Nephron (organoid): Measurements from ENCODE around the gene FAIM2.
A peak's percentile ranks its signal among the peaks of the same experiment; 100 is the strongest.
"Not testable (repeated sequence)": the region's sequence is repeated elsewhere in the genome, so short reads cannot be mapped to it uniquely, and the experiment has no call there.

Source experiments
- H3K27ac Mint-ChIP-seq, 3 experiments: 2 replicates each; pipeline ENCODE4 v1.8.0; 2020; ENCODE audit warnings: mixed read lengths in 3 of 3, mild to moderate bottlenecking in 2 of 3, moderate library complexity in 1 of 3
- H3K27me3 Mint-ChIP-seq: 2 replicates; pipeline ENCODE4 v1.8.0; 2021; ENCODE audit warnings: low read depth, mild to moderate bottlenecking, moderate library complexity, mixed read lengths
- H3K36me3 Mint-ChIP-seq: 2 replicates; pipeline ENCODE4 v1.8.0; 2020; ENCODE audit warnings: low read depth, mixed read lengths
- H3K4me1 Mint-ChIP-seq: 2 replicates; pipeline ENCODE4 v1.8.0; 2020; ENCODE audit warnings: mixed read lengths
- H3K4me3 Mint-ChIP-seq, 3 experiments: 2 replicates each; pipeline ENCODE4 v1.8.0; 2020; ENCODE audit warnings: mild to moderate bottlenecking in 3 of 3, mixed read lengths in 3 of 3, moderate library complexity in 2 of 3
- H3K9me3 Mint-ChIP-seq: 2 replicates; pipeline ENCODE4 v1.8.0; 2020; ENCODE audit warnings: mixed read lengths
- CTCF ChIP-seq, 3 experiments: fragments of 200-600 bp; sonication (generic); IDR thresholded peaks; one replicate each; pipeline ENCODE4 v1.5.0; 2021; ENCODE audit warnings: antibody characterized with exemption in 3 of 3; ENCODE audit not compliant: unreplicated experiment in 3 of 3

The FAIM2 gene

GRCh38 chr12:49863946-49864797 lies 39.5 kb downstream of the FAIM2 start:
- Mint-ChIP-seq H3K27ac (peak overlapping the region in 1 of 3 experiments; percentile 4), H3K4me3 (no peak overlapping the region), H3K9me3 (peaks cover 4% of the 10 kb centered on the region), H3K4me1 (peaks cover 42% of the 10 kb centered on the region), H3K36me3 (peaks cover 4% of the 10 kb centered on the region), H3K27me3 (peaks cover 38% of the 10 kb centered on the region)
- no peak for TF ChIP-seq CTCF (IDR thresholded peaks at IDR 0.05; ENCODE audit: unreplicated experiment in 3 of 3)

- Mint-ChIP-seq H3K27me3 (peaks cover 37% of the 10 kb centered on the region), H3K4me1 (peaks cover 14% of the 10 kb centered on the region)
- H3K27ac Mint-ChIP-seq, H3K9me3 Mint-ChIP-seq, H3K36me3 Mint-ChIP-seq, H3K4me3 Mint-ChIP-seq: not testable (repeated sequence)
These were observed 42.8 kb downstream of the FAIM2 start for GRCh38 chr12:49860921-49861320.

- peaks cover 55% of the 10 kb centered on the region for H3K27me3 Mint-ChIP-seq
These were observed 47.8 kb downstream of the FAIM2 start for GRCh38 chr12:49855890-49856289.

GRCh38 chr12:49854976-49855375 lies 48.7 kb downstream of the FAIM2 start:
- H3K27me3 Mint-ChIP-seq = peaks cover 55% of the 10 kb centered on the region
- no peak overlapping the region for H3K4me3 Mint-ChIP-seq
- H3K4me1 Mint-ChIP-seq = no peaks in the 10 kb centered on the region
- peaks cover 4% of the 10 kb centered on the region for H3K36me3 Mint-ChIP-seq
- H3K27ac Mint-ChIP-seq = no peak overlapping the region
- H3K9me3 Mint-ChIP-seq = peaks cover 3% of the 10 kb centered on the region
- no peak for TF ChIP-seq CTCF (IDR thresholded peaks at IDR 0.05; ENCODE audit: unreplicated experiment in 3 of 3)

More at GRCh38 chr12:49855890-49856289, 47.8 kb downstream of the FAIM2 start:
- H3K36me3 Mint-ChIP-seq, H3K4me1 Mint-ChIP-seq, H3K9me3 Mint-ChIP-seq, H3K4me3 Mint-ChIP-seq, H3K27ac Mint-ChIP-seq: not testable (repeated sequence)

GRCh38 chr12:49853671-49854070 lies 50.0 kb downstream of the FAIM2 start:
- Mint-ChIP-seq H3K4me3 (no peak overlapping the region), H3K36me3 (no peaks in the 10 kb centered on the region), H3K27me3 (peaks cover 57% of the 10 kb centered on the region), H3K4me1 (no peaks in the 10 kb centered on the region), H3K27ac (no peak overlapping the region), H3K9me3 (no peaks in the 10 kb centered on the region)
- no peak for TF ChIP-seq CTCF (IDR thresholded peaks at IDR 0.05; ENCODE audit: unreplicated experiment in 3 of 3)

- H3K4me3 Mint-ChIP-seq = no peak overlapping the region
- H3K27ac Mint-ChIP-seq = no peak overlapping the region
- no peak for TF ChIP-seq CTCF (IDR thresholded peaks at IDR 0.05; ENCODE audit: unreplicated experiment in 3 of 3)
- peaks cover 33% of the 10 kb centered on the region for H3K27me3 Mint-ChIP-seq
- no peaks in the 10 kb centered on the region for H3K9me3 Mint-ChIP-seq
- H3K36me3 Mint-ChIP-seq = no peaks in the 10 kb centered on the region
- peaks cover 4% of the 10 kb centered on the region for H3K4me1 Mint-ChIP-seq
These were observed 56.5 kb downstream of the FAIM2 start for GRCh38 chr12:49847161-49847560.

- TF ChIP-seq CTCF (IDR thresholded peaks at IDR 0.05; ENCODE audit: unreplicated experiment in 3 of 3) = no peak
- Mint-ChIP-seq H3K27ac (no peak overlapping the region), H3K36me3 (no peaks in the 10 kb centered on the region), H3K27me3 (peaks cover 30% of the 10 kb centered on the region), H3K4me3 (no peak overlapping the region), H3K4me1 (peaks cover 16% of the 10 kb centered on the region), H3K9me3 (no peaks in the 10 kb centered on the region)
These were observed 57.7 kb downstream of the FAIM2 start for GRCh38 chr12:49846032-49846431.
